Testis (tissue), 3 donors: Measurements from ENCODE around the gene NPFF. TPM values are rescaled to one million over a fixed set of nuclear protein-coding genes. Genes with fewer than 3 reads are reported as not detected.

Source experiments
- DNase-seq: peaks from one replicate; pipeline ENCODE4 v3.0.0-alpha.2; 2019
- H3K27ac ChIP-seq, 2 donors: fragments of 200-600 bp; sonication (generic); one replicate each; pipeline ENCODE4 v1.5.1; 2019
- H3K27me3 ChIP-seq: fragments of 200-600 bp; sonication (generic); one replicate; pipeline ENCODE4 v1.5.1; 2019
- H3K36me3 ChIP-seq: fragments of 200-600 bp; sonication (generic); one replicate; pipeline ENCODE4 v1.5.1; 2017; ENCODE audit warnings: low read depth; ENCODE audit errors: missing control alignments
- H3K4me1 ChIP-seq: fragments of 200-600 bp; sonication (generic); one replicate; pipeline ENCODE4 v1.5.1; 2019
- H3K4me3 ChIP-seq, 2 donors: fragments of 200-600 bp; sonication (generic); one replicate each; pipeline ENCODE4 v1.5.1; 2017 to 2019
- H3K9me3 ChIP-seq: fragments of 200-600 bp; sonication (generic); one replicate; pipeline ENCODE4 v1.5.1; 2017
- POLR2A ChIP-seq: fragments of 450-650 bp; IDR thresholded peaks from one replicate; pipeline ENCODE4 v1.6.1; 2017; ENCODE audit warnings: antibody characterized with exemption, mild to moderate bottlenecking, moderate library complexity
- WGBS, 2 donors: methylation state at CpG; one replicate each; pipeline ENCODE4 v1.1.5; 2018; 5-methylcytosine and 5-hydroxymethylcytosine counted together
- intact Hi-C: fragments of 100-400 bp; cut with DNase I; formaldehyde crosslinking; loops from one replicate; pipeline ENCODE4 v1.15.1; 2023; ENCODE audit warnings: low total_unique reads
- polyA plus RNA-seq: library from polyadenylated mRNA; stranded (reverse); fragments of 350-450 nt; fragmentation: Illumina TruSeq; extraction: RNeasy Lipid Tissue Mini Kit (QIAGEN cat#74804); gene quantifications from one replicate; pipeline ENCODE4 v1.2.3, GENCODE V29; 2014; ENCODE audit warnings: low read depth, low replicate concordance; ENCODE audit not compliant: insufficient read depth
- small RNA-seq, 2 donors: library from RNA; depleted of rRNA; stranded (forward); fragments of <200 nt; gene quantifications; one replicate each; pipeline ENCODE3, GENCODE V24; 2016
- total RNA-seq, 2 donors: library from RNA; depleted of rRNA; stranded (reverse); fragments of >200 nt; gene quantifications; one replicate each; pipeline ENCODE4 v1.2.3, GENCODE V29; 2016
- TF ChIP-seq, protein P1 (sequence below), 3 experiments: fragments of 450-650 bp in 2 of 3; fragments of 200-600 bp in 1 of 3; sonication (generic) in 1 of 3; IDR thresholded peaks; one replicate each; pipeline ENCODE4 v1.5.1; 2016 to 2019; ENCODE audit warnings: antibody characterized with exemption in 3 of 3, mild to moderate bottlenecking in 2 of 3, moderate library complexity in 1 of 3

NPFF gene
- total and polyA plus RNA-seq, 3 donors from 2014 or later: 1.2 TPM; not detected in 2

DNA sequence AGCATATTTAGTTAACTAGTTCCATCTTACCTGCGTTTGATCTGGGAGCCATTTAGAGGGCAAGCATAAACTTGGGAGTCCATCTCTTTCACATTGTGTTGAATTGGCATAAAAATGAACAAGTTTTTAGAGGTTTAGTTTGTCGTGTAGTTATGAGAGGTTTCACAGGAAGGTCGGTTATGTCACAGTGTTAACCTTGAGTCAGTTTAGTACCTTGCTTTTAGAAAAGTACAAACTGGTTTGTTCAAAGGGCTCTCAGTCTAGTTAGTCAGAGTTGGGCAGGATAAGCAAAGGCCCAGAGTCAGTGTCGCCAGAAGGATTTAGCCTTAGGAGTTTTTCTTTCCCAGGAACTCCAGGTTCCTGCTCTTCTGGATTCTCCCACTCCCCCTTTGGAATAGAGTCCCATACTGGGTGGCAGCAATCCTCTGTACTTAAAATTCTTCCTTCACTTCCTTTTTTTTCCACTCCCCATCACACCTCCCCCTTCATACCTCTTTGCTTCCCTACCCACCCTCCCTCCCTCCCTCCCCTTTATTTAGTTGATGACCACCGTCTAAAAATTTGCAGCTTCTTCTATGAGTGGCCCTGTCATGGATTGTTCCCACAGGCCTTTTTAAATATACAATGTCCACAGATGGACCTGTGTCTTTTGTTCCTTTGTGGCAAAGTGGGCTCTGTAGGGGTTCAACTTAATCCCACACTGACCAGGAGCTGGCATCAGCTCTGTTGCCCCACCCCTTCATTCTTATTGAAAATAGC lies 43.3 kb downstream of the NPFF start:
- TF ChIP-seq, protein P1, sequence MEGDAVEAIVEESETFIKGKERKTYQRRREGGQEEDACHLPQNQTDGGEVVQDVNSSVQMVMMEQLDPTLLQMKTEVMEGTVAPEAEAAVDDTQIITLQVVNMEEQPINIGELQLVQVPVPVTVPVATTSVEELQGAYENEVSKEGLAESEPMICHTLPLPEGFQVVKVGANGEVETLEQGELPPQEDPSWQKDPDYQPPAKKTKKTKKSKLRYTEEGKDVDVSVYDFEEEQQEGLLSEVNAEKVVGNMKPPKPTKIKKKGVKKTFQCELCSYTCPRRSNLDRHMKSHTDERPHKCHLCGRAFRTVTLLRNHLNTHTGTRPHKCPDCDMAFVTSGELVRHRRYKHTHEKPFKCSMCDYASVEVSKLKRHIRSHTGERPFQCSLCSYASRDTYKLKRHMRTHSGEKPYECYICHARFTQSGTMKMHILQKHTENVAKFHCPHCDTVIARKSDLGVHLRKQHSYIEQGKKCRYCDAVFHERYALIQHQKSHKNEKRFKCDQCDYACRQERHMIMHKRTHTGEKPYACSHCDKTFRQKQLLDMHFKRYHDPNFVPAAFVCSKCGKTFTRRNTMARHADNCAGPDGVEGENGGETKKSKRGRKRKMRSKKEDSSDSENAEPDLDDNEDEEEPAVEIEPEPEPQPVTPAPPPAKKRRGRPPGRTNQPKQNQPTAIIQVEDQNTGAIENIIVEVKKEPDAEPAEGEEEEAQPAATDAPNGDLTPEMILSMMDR (IDR thresholded peaks at IDR 0.05): no peak
- TF ChIP-seq POLR2A: no peak
- Histone ChIP-seq H3K9me3 (no peaks in the 10 kb centered on the region), H3K27ac (no peak overlapping the region), H3K36me3 (peaks cover 7% of the 10 kb centered on the region), H3K4me3 (no peak overlapping the region), H3K27me3 (no peaks in the 10 kb centered on the region), H3K4me1 (peaks cover 10% of the 10 kb centered on the region)
- no peak for DNase-seq
- 51 to 52% methylated on average over 5 of the region's 5 CpGs for WGBS, 2 donors
- intact Hi-C loops: no loop called here

DNA sequence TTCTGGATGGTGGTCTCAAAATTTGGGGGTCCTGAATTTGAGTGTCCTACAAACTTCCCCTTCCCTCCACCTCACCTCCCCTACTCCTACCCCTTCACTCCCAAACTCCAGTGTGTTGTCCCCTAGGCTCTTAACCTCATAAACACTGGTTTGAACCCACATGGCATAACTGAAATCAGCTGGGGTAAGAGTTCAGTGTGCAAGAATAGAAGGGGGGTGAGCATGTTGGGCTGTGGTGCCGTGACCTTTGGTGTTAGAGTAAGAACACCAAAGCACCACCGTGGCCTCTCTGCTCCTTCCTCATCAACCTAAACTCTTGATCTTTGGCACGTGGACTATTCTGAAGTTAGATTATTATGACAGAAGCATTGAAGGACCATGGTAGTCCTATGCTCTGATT lies 44.3 kb downstream of the NPFF start:
- Histone ChIP-seq H3K27ac (no peak overlapping the region), H3K4me1 (peaks cover 10% of the 10 kb centered on the region), H3K4me3 (no peak overlapping the region), H3K36me3 (peaks cover 7% of the 10 kb centered on the region), H3K27me3 (no peaks in the 10 kb centered on the region), H3K9me3 (no peaks in the 10 kb centered on the region)
- intact Hi-C loops: no loop called here
- DNase-seq: no peak
- TF ChIP-seq POLR2A: no peak
- WGBS, 2 donors: 53 to 56% methylated on average over 3 of the region's 3 CpGs

DNA sequence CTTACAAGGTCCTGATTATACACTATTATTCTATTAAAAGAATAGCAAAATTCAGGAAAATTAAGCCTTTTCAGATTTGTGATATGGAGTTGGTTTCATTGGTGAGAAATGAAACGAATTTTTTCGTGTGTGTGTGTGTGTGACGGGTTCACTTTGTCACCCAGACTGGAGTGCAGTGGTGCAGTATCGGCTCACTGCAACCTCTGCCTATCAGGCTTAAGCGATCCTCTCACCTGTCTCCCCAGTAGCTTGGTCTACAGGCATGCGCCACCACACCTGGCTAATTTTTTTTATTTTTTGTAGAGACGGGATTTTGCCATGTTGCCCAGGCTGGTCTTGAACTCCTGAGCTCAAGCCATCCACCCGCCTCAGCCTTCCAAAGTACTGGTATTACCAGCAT lies 45.7 kb downstream of the NPFF start:
- peaks cover 7% of the 10 kb centered on the region for H3K36me3 ChIP-seq
- H3K27me3 ChIP-seq: no peaks in the 10 kb centered on the region
- no peak overlapping the region for H3K27ac ChIP-seq
- H3K9me3 ChIP-seq: no peaks in the 10 kb centered on the region
- intact Hi-C loops: no loop called here
- no peak for DNase-seq
- peaks cover 10% of the 10 kb centered on the region for H3K4me1 ChIP-seq
- TF ChIP-seq, protein P1 (IDR thresholded peaks at IDR 0.05): no peak
- no peak for TF ChIP-seq POLR2A
- WGBS, 2 donors: 78 to 80% methylated on average over 8 of the region's 8 CpGs
- no peak overlapping the region for H3K4me3 ChIP-seq

DNA sequence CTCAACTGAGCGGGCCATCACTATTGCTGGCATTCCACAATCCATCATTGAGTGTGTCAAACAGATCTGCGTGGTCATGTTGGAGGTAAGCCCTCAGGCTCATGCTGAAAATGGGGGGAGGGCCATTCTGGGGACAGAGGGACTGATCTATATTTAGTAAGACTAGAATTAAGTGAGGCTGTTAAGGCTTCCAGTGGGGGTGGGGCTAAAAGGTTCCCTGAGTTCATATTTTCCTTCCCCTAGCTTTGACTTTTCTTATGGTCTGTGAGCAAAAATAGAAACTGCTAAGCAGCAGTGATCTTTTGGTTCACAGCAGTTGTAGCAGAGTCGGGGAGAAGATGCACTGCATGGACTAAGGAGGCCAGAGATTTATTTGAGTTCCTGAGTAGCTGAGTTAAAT lies 46.2 kb downstream of the NPFF start:
- no peak for DNase-seq
- H3K27me3 ChIP-seq: no peaks in the 10 kb centered on the region
- H3K27ac ChIP-seq: no peak overlapping the region
- H3K9me3 ChIP-seq: no peaks in the 10 kb centered on the region
- no peak for TF ChIP-seq POLR2A
- TF ChIP-seq, protein P1 (IDR thresholded peaks at IDR 0.05): no peak
- H3K4me1 ChIP-seq: peaks cover 12% of the 10 kb centered on the region
- 72 to 84% methylated on average over 3 of the region's 3 CpGs for WGBS, 2 donors
- H3K4me3 ChIP-seq: no peak overlapping the region
- intact Hi-C loops: no loop called here
- peaks cover 7% of the 10 kb centered on the region for H3K36me3 ChIP-seq

DNA sequence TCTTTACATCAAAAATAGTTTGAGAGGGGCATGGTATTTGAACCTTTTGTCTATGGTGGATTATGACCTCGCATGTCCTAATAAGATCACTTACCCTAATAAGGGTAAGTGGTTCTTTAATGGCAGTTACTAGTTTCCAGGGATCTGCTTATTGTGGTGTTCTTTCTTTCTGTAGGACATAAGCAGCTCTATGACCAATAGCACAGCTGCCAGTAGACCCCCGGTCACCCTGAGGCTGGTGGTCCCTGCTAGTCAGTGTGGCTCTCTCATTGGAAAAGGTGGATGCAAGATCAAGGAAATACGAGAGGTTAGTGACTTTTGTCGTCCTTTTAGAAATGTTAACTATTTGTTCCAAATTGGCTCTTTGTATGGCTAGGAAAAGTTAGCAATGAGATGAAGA lies 48.2 kb downstream of the NPFF start:
- H3K27me3 ChIP-seq: no peaks in the 10 kb centered on the region
- H3K27ac ChIP-seq: no peak overlapping the region
- H3K4me1 ChIP-seq: peaks cover 18% of the 10 kb centered on the region
- H3K36me3 ChIP-seq: no peaks in the 10 kb centered on the region
- 67 to 70% methylated on average over 4 of the region's 4 CpGs for WGBS, 2 donors
- no peak overlapping the region for H3K4me3 ChIP-seq
- intact Hi-C loops: loop anchor here (10.0 kb wide), 1 partner anchor 46 kb away; the partner anchor contains the start of genes NPFF and TARBP2
- no peak for TF ChIP-seq POLR2A
- TF ChIP-seq, protein P1 (IDR thresholded peaks at IDR 0.05): no peak
- no peak for DNase-seq
- no peaks in the 10 kb centered on the region for H3K9me3 ChIP-seq

Small RNA genes lying within 50 kb of the gene (small RNA-seq; reads per million reads assigned to genes)
- 0 reads per million in 2 donors for gene AC023509.3

Other genes starting within 250 kb of the NPFF start
- 10 to 100 TPM; 16.5 to 24.5 TPM for gene ESPL1, start 239.2 kb downstream of the NPFF start, total RNA-seq
- gene ESPL1, start 239.2 kb downstream of the NPFF start, polyA plus RNA-seq: 30.5 TPM
- gene PFDN5, start 211.9 kb downstream of the NPFF start, total RNA-seq: 100 to 1,000 TPM; 430 to 494 TPM
- gene PFDN5, start 211.9 kb downstream of the NPFF start, polyA plus RNA-seq: 797 TPM
- gene MYG1, start 207.8 kb downstream of the NPFF start, total RNA-seq: 100 to 1,000 TPM; 106 to 117 TPM
- 287 TPM for gene MYG1, start 207.8 kb downstream of the NPFF start, polyA plus RNA-seq
- gene AAAS, start 185.9 kb downstream of the NPFF start, total RNA-seq: 100 to 1,000 TPM in 1 of 2 donors, 10 to 100 TPM in 1; 98.0 to 110 TPM
- 79.3 TPM for gene AAAS, start 185.9 kb downstream of the NPFF start, polyA plus RNA-seq
- 1 to 10 TPM in 1 of 2 donors, under 1 TPM in 1; 0.56 to 1.2 TPM for gene SP7, start 171.1 kb downstream of the NPFF start, total RNA-seq
- gene SP7, start 171.1 kb downstream of the NPFF start, polyA plus RNA-seq: 2.3 TPM
- 10 to 100 TPM; 75.4 to 86.0 TPM for gene SP1, start 127.3 kb downstream of the NPFF start, total RNA-seq
- 58.6 TPM for gene SP1, start 127.3 kb downstream of the NPFF start, polyA plus RNA-seq
- gene AMHR2, start 83.6 kb downstream of the NPFF start, total RNA-seq: 10 to 100 TPM; 39.0 to 42.1 TPM
- gene AMHR2, start 83.6 kb downstream of the NPFF start, polyA plus RNA-seq: 33.9 TPM
- gene PRR13, start 65.8 kb downstream of the NPFF start, total RNA-seq: 10 to 100 TPM; 43.4 to 48.5 TPM
- 120 TPM for gene PRR13, start 65.8 kb downstream of the NPFF start, polyA plus RNA-seq
- 100 to 1,000 TPM; 553 to 632 TPM for gene PCBP2, start 55.4 kb downstream of the NPFF start, total RNA-seq
- 1,065 TPM for gene PCBP2, start 55.4 kb downstream of the NPFF start, polyA plus RNA-seq
- 10 to 100 TPM; 52.2 to 56.7 TPM for gene MAP3K12, start 8.0 kb downstream of the NPFF start, total RNA-seq
- 28.5 TPM for gene MAP3K12, start 8.0 kb downstream of the NPFF start, polyA plus RNA-seq
- gene TARBP2, start 6.2 kb downstream of the NPFF start, total RNA-seq: 10 to 100 TPM; 67.6 to 73.1 TPM
- gene TARBP2, start 6.2 kb downstream of the NPFF start, polyA plus RNA-seq: 37.8 TPM
- gene ATF7, start 118.9 kb upstream of the NPFF start, total RNA-seq: 10 to 100 TPM; 55.1 to 59.8 TPM
- gene ATF7, start 118.9 kb upstream of the NPFF start, polyA plus RNA-seq: 31.6 TPM
- 100 to 1,000 TPM; 201 to 304 TPM for gene ATP5MC2, start 168.6 kb upstream of the NPFF start, total RNA-seq
- gene ATP5MC2, start 168.6 kb upstream of the NPFF start, polyA plus RNA-seq: 316 TPM
- 100 to 1,000 TPM; 120 to 167 TPM for gene CALCOCO1, start 220.0 kb upstream of the NPFF start, total RNA-seq
- 121 TPM for gene CALCOCO1, start 220.0 kb upstream of the NPFF start, polyA plus RNA-seq
- not detected for gene CISTR, start 244.5 kb upstream of the NPFF start, total RNA-seq
- not detected for gene CISTR, start 244.5 kb upstream of the NPFF start, polyA plus RNA-seq